Stimulated activated CD8-positive, alpha-beta memory T cell treated with anti-CD3 and anti-CD28 coated beads, Interleukin-12 subunit alpha, Interleukin-12 subunit beta, amount 100 ng/mL, for 1 hour (primary cell): ENCODE results near the gene OSTN.

ENCODE experiments used
- DNase-seq: peaks from one replicate; pipeline ENCODE4 v3.0.0-alpha.2; 2020; ENCODE audit warnings: low read depth

The OSTN gene

GRCh38 chr3:191314109-191314728 is 115.2 kb downstream of the OSTN start:
- no peak for DNase-seq
